Suprapubic skin (tissue), 4 donors: ENCODE measurements around the gene TARBP1. TPM values are rescaled to one million over a fixed set of nuclear protein-coding genes. Genes with fewer than 3 reads are reported as not detected.
"Not testable (repeated sequence)": the region's sequence is repeated elsewhere in the genome, so short reads cannot be mapped to it uniquely, and the experiment has no call there.

ENCODE experiments used
- DNase-seq, 2 donors: peaks; one replicate each; pipeline ENCODE4 v3.0.0-alpha.2; 2019; ENCODE audit warnings: low spot score in 2 of 2
- H3K27ac ChIP-seq: fragments of 200-600 bp; sonication (generic); one replicate; pipeline ENCODE4 v1.5.1; 2019
- H3K27me3 ChIP-seq: fragments of 200-600 bp; sonication (generic); one replicate; pipeline ENCODE4 v1.5.1; 2019
- H3K36me3 ChIP-seq: fragments of 200-600 bp; sonication (generic); one replicate; pipeline ENCODE4 v1.5.1; 2019
- H3K4me1 ChIP-seq: fragments of 200-600 bp; sonication (generic); one replicate; pipeline ENCODE4 v1.5.1; 2019
- H3K4me3 ChIP-seq: fragments of 200-600 bp; sonication (generic); one replicate; pipeline ENCODE4 v1.5.1; 2019; ENCODE audit warnings: mild to moderate bottlenecking
- H3K9me3 ChIP-seq: fragments of 200-600 bp; sonication (generic); one replicate; pipeline ENCODE4 v1.5.1; 2019
- EP300 ChIP-seq: sonication (generic); formaldehyde crosslinking; IDR thresholded peaks from one replicate; pipeline ENCODE4 v1.6.1; 2017; ENCODE audit warnings: antibody characterized with exemption
- POLR2A ChIP-seq, 2 donors: fragments of 450-650 bp; IDR thresholded peaks; one replicate each; pipeline ENCODE4 v1.6.1; 2017; ENCODE audit warnings: antibody characterized with exemption in 2 of 2, mild to moderate bottlenecking in 2 of 2, moderate library complexity in 2 of 2
- POLR2AphosphoS5 ChIP-seq, 3 donors: sonication (generic); formaldehyde crosslinking; IDR thresholded peaks; one replicate each; pipeline ENCODE4 v1.6.1; 2017; ENCODE audit warnings: antibody characterized with exemption in 3 of 3
- WGBS: methylation state at CpG from one replicate; pipeline ENCODE4 v1.1.5; 2018; 5-methylcytosine and 5-hydroxymethylcytosine counted together
- total RNA-seq, 4 donors: library from RNA; depleted of rRNA; stranded (reverse); fragments of >200 nt; gene quantifications; one replicate each; pipeline ENCODE4 v1.1.0, GENCODE V29; 2016
- TF ChIP-seq, protein P1 (sequence below), 2 donors: fragments of 200-600 bp in 1 of 2; fragments of 450-650 bp in 1 of 2; sonication (generic) in 1 of 2; IDR thresholded peaks; one replicate each; pipeline ENCODE4 v1.5.1; 2016 to 2019; ENCODE audit warnings: antibody characterized with exemption in 2 of 2, mild to moderate bottlenecking in 1 of 2, moderate library complexity in 1 of 2

Gene TARBP1
- total RNA-seq, 4 donors from 2014 or later = 21.1 to 78.2 (median 23.5) TPM

DNA sequence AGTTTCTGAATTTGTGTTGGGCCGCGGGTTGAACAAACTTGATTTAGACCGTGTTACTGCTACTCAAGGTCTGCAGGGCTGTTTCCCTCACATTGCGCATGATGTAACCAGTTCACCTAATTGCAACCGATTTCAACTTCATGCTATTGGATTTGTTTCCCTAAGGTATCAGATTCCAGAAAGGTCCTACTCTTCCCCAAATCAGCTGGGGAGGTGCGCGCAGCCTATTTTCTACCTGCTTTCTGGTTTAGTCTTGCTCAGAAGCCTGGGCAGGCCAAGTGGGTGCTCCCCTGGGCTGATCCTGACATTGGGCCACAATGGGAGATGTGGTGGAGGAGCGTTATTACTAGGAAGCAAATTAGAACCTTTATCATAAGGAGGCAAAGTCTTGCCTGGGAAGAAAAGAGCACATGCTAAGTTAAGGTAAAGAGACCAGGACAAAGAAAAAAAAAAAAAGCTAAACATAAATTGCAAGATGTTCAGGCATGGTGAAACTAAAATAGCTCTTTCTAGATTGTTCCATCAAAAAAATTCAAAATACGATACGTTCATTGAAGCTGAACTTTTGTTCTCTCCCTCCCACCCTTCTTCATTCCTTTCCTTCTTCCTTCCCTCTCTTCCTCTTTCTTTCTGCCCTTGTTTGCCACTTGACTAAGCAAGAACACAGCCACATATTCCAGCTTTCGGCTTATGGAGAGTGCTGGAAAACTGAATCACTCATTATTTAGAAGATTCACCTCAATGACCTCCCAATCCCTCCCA, 28.8 kb upstream of the TARBP1 start:
- H3K27ac ChIP-seq = no peak overlapping the region
- H3K27me3 ChIP-seq = no peaks in the 10 kb centered on the region
- no peaks in the 10 kb centered on the region for H3K9me3 ChIP-seq
- peaks cover 9% of the 10 kb centered on the region for H3K4me1 ChIP-seq
- no peak overlapping the region for H3K4me3 ChIP-seq
- H3K36me3 ChIP-seq = no peaks in the 10 kb centered on the region
- TF ChIP-seq POLR2AphosphoS5 (IDR thresholded peaks at IDR 0.05) (no peak), POLR2A (IDR thresholded peaks at IDR 0.05) (no peak)
- 94% methylated on average over 11 of the region's 11 CpGs for WGBS
- DNase-seq = no peak

DNA sequence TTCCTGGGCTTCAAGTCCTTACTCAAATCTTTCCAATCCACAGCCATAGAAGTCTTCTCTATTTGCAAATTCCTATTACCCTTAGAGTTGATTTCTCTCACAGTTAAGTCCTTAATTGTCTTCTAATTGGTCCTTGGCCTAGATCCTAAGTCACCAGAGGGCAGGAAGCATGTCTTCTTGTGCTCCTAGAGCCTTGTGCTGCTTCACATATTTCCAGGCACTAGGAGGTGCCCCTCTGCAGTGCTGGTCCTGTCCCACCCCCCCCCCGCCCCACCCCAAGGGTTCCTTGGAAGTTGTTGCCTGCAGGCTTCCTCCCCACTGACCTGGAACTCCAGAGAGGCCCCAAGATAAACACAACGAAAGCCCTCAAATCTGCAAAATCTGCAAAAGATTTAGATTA, 28.1 kb upstream of the TARBP1 start:
- H3K27me3 ChIP-seq = no peaks in the 10 kb centered on the region
- no peak for DNase-seq
- H3K4me3 ChIP-seq = no peak overlapping the region
- no peak overlapping the region for H3K27ac ChIP-seq
- no peak for TF ChIP-seq POLR2AphosphoS5 (IDR thresholded peaks at IDR 0.05)
- no peak for TF ChIP-seq POLR2A (IDR thresholded peaks at IDR 0.05)
- no peak for TF ChIP-seq EP300
- TF ChIP-seq, protein P1, sequence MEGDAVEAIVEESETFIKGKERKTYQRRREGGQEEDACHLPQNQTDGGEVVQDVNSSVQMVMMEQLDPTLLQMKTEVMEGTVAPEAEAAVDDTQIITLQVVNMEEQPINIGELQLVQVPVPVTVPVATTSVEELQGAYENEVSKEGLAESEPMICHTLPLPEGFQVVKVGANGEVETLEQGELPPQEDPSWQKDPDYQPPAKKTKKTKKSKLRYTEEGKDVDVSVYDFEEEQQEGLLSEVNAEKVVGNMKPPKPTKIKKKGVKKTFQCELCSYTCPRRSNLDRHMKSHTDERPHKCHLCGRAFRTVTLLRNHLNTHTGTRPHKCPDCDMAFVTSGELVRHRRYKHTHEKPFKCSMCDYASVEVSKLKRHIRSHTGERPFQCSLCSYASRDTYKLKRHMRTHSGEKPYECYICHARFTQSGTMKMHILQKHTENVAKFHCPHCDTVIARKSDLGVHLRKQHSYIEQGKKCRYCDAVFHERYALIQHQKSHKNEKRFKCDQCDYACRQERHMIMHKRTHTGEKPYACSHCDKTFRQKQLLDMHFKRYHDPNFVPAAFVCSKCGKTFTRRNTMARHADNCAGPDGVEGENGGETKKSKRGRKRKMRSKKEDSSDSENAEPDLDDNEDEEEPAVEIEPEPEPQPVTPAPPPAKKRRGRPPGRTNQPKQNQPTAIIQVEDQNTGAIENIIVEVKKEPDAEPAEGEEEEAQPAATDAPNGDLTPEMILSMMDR (IDR thresholded peaks at IDR 0.05) = no peak
- no peaks in the 10 kb centered on the region for H3K36me3 ChIP-seq
- peaks cover 9% of the 10 kb centered on the region for H3K4me1 ChIP-seq
- no peaks in the 10 kb centered on the region for H3K9me3 ChIP-seq
- 92% methylated on average over 2 of the region's 2 CpGs for WGBS

DNA sequence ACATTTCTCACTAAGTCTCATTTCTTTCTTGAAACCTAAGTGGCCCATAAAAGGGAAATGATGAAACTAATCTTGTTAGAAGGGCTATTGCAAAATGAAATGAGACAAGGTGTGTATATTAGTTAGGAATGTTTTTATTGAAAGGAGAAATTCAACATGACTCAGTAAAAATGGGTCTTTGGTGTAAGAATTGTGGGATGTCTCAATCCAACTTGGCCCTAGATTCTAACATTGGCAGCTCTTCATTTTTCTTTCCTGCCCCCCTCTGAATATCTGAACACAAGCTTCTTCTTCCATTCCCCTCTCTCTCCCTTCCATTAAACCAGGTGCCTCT, 26.8 kb upstream of the TARBP1 start:
- peaks cover 10% of the 10 kb centered on the region for H3K4me1 ChIP-seq
- H3K36me3 ChIP-seq = no peaks in the 10 kb centered on the region
- no peaks in the 10 kb centered on the region for H3K9me3 ChIP-seq
- no peaks in the 10 kb centered on the region for H3K27me3 ChIP-seq
- DNase-seq = no peak
- TF ChIP-seq EP300 (no peak), POLR2AphosphoS5 (IDR thresholded peaks at IDR 0.05) (no peak), POLR2A (IDR thresholded peaks at IDR 0.05) (no peak)
- TF ChIP-seq, protein P1 (IDR thresholded peaks at IDR 0.05) = no peak
- H3K4me3 ChIP-seq = no peak overlapping the region
- H3K27ac ChIP-seq = no peak overlapping the region

DNA sequence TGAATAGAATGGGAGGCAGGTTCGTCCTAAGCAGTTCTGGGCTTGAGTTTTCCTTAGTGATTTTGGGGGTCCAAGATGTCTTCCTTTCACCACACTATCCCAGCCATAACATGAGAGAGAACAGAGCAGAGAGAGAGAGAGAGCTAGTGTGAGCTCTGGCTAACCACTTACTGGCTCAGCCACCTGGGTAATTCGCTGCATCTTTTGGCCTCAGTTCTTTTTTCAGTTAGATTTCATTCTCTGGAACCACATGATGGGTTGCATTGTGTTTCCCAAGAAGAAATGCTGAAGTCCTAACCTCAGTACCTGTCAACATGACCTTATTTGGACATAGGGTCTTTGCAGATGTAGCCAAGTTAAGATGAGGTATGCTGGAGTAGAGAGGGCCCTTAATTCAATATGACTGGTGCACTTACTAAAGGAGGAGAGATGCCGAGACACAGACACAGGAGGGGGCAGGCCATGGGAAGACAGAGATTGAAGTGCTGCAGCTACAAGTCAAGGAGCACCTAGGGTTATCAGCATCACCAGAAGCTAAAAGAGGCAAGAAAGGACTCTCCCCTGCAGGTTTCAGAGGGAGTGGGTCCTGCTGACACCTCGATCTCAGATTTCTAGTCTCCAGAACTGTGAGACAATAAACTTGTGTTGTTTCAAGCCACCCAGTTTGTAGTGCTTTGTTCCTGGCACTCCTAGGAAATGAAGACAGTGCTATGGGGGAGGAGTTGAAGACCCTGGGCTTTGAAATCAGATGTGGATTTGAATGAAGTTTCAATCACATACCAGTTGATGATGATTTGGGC, 26.2 kb upstream of the TARBP1 start:
- Histone ChIP-seq H3K27me3 (no peaks in the 10 kb centered on the region), H3K9me3 (no peaks in the 10 kb centered on the region), H3K4me1 (peaks cover 16% of the 10 kb centered on the region), H3K4me3 (no peak overlapping the region), H3K27ac (no peak overlapping the region), H3K36me3 (no peaks in the 10 kb centered on the region)
- TF ChIP-seq, protein P1 (IDR thresholded peaks at IDR 0.05) = no peak
- no peak for TF ChIP-seq POLR2A (IDR thresholded peaks at IDR 0.05)
- no peak for TF ChIP-seq POLR2AphosphoS5 (IDR thresholded peaks at IDR 0.05)
- no peak for TF ChIP-seq EP300
- 91% methylated on average over 4 of the region's 4 CpGs for WGBS
- no peak for DNase-seq

DNA sequence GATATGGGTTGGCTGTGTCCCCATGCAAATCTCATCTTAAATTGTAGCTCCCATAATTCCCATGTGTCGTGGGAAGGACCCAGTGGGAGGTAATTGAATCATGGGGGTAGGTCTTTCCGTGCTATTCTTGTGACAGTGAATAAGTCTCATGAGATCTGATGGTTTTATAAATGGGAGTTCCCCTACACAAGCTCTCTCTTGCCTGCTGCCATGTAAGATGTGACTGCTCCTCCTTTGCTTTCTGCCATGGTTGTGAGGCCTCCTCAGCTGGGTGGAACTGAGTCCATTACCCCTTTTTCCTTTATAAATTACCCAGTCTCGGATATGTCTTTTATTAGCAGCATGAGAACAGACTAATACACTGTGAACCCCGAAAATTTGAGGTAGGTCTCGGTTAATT, 25.3 kb upstream of the TARBP1 start:
- WGBS = 73% methylated on average over 5 of the region's 5 CpGs
- not testable (repeated sequence) for H3K4me3 ChIP-seq, DNase-seq, H3K27me3 ChIP-seq, H3K9me3 ChIP-seq, H3K27ac ChIP-seq, H3K36me3 ChIP-seq
- peaks cover 16% of the 10 kb centered on the region for H3K4me1 ChIP-seq

DNA sequence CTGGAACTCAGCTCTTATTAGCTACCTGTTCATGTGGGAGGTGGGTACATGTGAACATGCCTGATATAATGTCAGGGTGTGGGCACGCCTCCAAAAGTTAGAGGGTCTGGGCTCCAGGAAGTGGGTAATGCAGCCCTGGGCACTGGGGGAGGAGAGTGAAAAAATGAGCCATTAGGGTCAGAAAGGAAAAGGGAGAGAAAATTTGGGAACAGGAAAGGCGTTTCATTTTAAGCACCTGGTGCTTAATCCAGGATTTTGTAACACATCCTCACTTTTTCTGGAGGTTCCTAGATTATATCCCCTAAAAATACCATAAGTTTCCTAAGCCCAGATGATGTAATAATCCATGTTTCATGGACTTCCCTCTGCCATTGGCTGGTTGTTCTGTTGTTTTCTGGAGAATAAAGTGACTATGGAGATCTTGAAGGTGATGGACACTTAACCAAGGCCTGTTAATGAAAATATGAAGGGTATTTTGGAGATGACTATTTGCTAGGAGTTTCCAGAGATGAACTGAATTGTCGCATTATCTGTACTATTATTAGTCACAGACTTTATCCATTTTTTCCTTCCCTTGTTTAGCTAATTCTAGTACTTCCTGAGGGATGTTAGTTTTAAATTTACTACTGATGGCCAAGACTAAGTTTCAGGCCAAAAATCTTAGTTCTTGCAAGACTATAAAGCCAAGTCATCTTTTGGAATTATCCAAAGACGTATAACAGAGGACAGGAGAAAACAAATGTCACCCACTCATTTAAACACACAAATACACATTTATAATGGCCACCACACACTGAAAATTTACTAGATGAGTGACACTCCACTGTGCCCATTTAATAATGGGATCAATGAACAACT, 24.4 kb upstream of the TARBP1 start:
- Histone ChIP-seq H3K27me3 (no peaks in the 10 kb centered on the region), H3K27ac (no peak overlapping the region), H3K9me3 (no peaks in the 10 kb centered on the region), H3K36me3 (no peaks in the 10 kb centered on the region), H3K4me1 (peaks cover 23% of the 10 kb centered on the region), H3K4me3 (no peak overlapping the region)
- TF ChIP-seq, protein P1 (IDR thresholded peaks at IDR 0.05) = no peak
- TF ChIP-seq POLR2AphosphoS5 (IDR thresholded peaks at IDR 0.05) = no peak
- no peak for DNase-seq
- 68% methylated on average over 4 of the region's 4 CpGs for WGBS
